CD4-positive, alpha-beta T cell treated with Interleukin-2 at 100 ng/mL for 4 hours (primary cell): ENCODE data around the gene ATP6V1C2.
"Not testable (repeated sequence)": the region's sequence is repeated elsewhere in the genome, so short reads cannot be mapped to it uniquely, and the experiment has no call there.

ENCODE experiments used
- DNase-seq: peaks from one replicate; pipeline ENCODE4 v3.0.0-alpha.2; 2020; ENCODE audit warnings: low spot score

The ATP6V1C2 gene

DNA sequence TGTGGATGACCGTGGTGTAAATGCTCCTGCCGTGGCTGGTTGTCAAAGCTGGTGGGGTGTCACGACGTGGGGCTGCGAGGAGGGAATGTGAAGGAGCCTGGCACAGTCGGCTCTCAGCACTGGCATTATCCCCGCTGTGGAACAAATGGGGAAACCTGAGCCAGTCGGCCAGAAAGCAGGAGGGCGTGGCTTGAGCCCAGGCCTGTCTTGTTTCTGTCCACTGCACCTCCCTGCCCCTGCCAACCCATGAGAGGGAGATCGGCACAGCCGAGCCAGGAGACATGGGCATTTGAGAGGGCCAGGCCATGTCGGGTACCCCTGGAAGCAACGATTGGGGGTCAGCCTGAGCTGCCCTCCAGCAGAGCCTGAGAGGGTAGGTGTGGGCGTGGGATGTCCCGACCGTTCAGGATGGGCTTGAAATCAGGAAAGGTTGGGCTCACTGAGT, 46.7 kb downstream of the ATP6V1C2 start:
- DNase-seq = no peak

DNA sequence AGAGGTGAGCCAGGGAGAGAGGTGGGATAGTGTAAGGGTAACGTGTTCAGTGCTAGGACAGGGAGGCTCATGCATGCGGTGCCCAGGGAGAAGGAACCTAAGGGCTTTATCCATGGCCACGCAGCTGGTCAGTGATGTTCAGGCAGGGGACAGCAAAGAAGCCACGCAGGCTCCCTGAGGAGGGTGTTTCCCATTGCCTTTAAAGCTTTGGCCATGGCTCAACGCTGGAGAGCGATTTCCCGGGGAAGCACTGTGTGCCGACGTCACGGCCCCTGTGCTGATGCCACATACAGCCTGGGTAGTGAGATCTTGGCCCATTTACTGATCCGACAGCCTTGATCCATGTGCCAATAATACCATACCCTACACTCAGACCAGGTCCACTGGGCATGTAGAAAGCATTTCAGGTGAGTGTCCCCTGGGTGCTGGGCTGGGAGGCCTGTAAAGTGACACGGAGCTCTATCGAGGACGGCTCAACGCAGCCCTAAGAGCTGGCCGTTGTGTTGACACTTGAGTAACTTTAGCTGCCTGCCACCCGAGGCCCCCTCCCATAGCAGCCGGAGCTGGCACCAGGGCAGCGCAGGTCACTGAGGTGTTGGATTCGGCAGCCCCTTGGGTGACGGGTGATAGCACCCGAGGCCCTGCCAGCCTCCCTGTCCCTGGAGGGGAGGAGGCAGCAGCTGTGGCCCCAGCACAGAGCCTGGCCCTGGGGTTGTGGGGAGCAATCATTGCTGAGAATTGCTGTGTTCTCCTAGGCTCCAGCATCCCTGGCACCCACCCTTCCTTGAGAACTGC, 49.7 kb downstream of the ATP6V1C2 start:
- DNase-seq = no peak

DNA sequence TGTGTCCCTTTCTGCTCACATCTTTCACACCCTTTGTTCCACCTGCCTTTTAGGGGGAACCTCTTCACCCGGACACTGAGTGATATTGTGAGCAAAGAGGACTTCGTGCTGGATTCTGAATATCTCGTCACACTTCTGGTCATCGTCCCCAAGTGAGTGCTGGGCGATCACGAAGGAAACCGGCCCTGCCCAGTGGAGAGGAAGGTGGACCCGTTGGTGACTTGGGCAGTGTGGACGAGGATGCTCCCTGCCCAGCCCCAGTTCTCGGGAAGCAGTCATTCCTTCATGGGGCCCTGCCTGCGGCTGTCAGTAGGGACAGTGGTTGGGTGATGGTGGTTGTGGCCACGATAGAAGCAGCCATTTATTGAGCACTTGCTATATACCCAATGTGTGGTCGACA, 50.4 kb downstream of the ATP6V1C2 start:
- no peak for DNase-seq

DNA sequence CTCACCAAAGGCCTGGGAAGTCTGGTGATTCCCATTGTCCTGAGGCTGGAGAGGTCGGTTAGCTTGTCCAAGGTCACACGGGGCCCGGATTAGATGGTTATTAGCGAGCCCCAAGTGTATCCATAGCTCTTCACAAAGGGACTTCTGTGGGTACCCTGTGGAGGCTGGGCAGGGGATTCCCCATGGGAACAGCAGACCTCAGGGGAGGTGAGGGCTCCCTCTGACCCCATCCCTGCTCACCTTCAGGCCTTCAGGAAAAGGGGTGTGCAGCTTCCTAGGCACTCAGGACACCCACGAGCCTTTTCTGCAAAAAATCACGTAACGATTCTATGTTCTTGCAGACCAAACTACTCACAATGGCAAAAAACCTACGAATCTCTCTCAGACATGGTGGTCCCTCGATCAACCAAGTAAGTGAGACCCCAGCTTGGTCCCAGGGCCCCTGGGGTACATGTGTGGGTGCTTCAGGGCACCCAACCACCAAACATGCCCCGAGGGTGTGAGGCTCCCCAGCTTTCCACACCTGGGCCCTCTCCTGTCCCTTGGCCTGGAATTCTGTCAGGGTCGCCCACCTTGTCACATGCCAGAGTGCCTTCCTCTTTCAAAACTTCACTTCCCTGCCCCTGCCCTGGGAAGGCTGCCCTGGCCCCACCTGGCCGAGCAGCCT, 50.9 kb downstream of the ATP6V1C2 start:
- DNase-seq = no peak

DNA sequence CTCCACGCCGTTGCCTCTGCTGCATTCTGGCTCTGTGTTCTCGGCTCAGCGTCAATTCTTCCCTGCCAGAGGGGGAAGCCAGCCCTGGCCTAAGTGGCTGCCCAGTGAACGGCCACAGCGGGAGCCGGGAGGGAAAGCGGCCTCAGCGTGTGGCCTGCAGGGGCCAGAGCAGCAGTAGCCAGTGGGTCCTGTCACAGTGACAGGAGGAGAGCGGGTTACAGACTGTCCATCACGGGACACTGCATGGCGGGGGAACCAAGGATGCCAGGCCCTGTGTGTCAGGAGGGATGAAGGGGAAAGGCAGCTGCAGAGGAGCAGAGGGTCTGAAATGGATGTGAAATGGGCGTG, 51.4 kb downstream of the ATP6V1C2 start:
- no peak for DNase-seq

DNA sequence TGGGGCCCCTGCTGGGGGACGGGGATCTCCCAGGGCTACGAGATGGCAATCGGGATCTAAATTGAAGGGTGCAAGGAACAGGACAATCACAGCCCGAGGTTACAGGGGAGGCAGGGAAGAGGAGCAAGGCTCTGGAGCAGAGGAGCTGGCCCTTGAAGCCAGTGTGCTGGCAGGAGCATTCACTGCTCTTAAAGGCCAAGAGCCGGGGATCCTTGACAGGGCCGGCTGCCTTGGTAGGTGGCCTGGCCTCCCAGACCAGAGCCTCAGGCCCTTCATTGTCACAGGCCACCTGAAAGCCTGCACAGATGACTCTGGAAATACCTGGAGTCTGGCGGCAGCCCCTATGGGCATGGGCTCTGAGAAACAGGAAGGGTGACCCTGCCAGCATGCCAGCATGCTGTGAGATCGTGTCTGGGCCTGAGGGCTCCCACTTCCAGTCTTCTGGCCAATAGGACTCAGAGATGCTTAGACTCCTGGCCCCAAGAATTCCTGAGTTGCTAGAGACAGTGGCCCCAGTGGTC, 52.5 kb downstream of the ATP6V1C2 start:
- no peak for DNase-seq

DNA sequence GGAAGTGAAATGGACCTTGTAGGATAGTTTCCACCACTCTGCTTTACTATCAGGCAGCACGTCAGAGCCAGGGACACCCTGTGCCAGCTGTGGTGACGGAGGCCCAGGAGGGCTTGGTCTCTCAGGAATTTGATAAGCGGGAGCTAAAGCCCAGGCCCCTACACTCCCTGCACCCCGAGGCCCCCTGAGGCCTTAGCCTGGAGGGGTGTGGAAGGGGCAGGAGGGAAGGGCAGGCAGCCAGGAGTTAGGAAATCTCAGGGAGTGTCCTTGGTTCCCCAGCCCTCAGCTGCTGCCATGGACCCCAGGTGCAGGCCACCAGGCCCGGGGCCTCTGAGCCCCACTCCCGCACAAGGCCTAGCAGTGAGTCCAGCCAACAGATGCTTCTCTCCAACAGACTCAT, 53.0 kb downstream of the ATP6V1C2 start:
- no peak for DNase-seq

DNA sequence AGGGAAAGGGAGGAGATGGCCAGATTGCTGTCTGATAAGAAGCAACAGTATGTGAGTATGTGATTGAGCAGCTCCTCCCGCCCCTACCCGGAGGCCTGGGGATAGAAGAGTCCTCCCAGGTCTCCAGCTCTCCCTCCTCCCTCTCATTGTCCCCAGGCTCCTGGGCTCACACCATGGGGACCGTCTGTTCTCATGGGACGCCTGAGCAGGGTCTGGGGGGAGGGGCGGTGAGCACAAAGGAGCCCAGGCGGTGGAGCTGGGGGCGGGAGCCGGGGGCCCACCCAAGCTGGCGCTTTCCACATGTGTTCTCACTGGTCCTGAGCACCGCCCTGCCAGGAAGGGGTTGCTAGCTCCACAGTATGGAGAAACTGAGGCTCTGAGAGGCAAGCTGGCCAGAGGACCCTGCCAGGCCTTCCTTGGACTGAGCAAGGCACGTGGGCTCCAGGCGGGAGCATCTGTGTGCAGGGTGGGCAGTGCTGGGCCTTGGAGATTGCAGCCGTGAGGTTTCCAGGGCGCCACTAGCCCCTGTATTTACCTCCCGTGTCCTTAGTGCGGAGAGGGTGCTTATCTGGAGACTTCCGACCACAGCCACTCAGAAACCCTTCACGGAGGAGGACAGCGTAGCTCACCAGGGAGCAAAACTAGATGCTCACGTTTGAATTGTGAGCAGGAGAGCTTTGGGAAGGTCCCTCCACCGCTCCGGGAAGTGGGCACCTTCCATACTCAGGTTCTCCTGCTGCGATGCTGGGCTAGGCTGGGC, 53.8 kb downstream of the ATP6V1C2 start:
- DNase-seq = no peak

DNA sequence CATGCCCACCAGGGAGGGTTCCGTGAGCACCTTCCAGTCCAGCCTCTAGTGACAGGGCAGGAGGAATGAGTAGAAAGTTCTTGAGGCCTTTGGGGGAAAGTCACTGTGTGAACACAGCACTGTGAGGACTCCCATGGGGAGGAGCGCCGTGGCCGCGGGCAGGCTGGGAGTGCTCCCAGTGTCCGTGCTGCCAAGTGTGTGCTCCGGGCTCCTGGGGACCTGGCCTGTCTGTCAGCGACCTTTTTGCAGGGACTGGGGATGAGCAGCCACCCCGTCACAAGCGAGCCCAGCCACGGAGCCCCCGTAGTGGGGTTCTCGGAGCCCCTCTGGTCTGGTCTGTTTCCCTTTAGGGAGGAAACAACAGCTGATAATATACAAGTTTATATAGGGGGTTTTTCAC, 54.4 kb downstream of the ATP6V1C2 start:
- no peak for DNase-seq

DNA sequence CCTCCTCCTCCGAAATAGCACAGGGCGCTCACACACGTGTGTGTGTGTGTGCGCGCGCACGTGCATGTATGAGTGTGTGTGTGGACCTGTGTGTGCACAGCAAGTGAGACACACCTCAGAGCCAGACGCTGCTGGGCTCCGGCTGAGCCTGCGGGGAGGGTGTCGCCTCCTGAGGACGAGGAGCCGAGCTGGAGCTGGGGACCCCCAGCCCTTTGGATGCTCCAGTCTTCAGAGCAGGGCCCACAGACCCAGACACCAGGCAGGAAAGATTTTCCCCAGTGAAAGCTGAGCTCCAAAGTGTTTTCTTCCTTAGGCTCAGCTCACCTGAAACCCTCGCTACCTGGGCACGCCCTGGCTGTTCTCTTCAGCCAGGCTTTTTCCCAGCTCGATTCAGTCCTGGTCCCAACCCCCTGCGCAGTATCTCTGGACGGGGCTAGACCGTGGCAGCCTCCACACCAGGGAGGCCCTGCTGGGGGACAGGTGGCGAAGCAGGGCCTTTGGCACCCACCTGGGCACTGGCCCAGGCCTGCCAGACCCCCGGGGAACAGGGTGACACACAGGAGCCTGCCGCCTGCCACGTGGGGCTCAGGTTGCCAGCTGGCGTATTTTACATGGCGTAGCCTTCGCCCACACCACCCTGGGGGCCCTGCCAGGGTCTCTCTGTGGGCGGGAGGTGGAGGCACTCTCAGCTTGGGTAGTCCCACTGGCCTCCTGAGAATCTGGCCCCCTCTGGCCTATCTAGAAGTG, 55.0 kb downstream of the ATP6V1C2 start:
- no peak for DNase-seq

DNA sequence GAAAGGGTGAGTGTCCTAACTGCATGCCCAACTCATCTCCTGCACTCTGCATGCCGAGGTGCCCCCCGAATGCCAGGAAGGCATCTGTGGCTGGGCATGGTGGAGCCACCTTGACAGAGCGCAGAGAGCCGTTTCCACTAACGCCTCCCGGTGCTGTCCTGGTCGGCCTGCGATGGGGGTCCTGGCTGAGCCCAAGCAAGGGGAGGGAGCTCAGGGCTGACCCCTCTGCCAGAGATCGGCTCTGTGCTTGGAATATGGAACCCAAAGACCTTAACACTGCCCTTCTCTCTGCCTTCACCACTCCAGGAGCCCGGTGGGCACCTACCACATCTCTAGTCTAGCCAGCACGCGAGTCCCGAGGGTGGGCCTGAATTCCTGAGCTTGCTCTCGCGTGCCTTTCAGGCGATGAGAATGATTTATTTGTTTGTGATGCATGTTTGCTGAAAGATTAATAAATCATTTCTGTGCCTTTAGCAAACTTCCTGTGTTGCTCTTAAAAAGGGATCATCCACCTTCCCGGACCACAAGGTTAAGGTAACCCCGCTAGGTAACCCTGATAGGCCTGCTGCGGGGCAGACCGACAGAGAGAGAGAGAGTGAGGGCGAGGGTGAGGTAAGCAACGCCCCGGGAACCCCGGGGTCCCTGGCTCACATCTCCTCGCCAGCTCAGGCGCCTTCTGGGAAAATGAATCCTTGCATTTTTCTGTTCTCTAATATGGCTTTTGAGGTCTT, 55.8 kb downstream of the ATP6V1C2 start:
- DNase-seq = no peak

DNA sequence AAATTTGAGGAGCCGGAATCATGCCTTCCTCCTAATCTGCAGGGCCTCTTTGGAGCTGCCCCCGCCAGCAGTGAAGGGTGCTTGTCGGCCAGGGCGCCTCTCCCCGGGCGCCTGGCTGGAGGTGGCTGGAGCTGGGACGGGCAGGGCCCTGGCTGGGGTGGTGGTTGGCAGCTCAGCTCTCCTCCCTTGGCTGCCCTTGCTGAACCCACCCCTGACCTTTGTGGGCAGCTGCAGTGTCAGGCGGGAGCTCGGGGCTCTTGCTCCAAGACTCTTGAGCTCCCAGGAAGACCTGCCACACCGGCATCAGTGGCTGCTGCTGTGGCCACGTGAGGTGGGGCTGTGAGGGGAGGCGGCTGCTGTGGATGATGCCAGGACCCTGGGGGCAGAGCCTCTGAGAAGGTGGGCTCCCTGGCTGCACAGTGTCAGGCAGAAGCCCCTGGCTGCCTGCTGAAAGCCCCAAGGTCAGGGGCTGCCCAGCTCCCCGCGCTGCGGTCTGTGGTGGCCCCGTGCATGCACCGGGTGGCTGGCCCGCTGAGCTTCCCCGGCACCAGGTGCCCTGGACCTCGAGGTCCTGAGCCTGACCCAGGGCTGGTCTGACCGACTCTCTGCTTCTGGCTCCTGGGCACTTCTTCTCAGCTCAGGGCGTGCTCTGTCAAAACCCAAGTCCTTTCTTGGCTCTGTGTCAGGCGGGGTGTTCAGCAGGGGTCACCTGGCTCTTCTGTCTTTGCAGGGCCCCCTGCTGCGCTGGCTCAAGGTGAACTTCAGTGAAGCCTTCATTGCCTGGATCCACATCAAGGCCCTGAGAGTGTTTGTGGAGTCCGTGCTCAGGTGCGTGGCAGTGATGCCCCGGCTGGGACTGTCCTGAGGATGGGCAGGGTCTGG, 56.7 kb downstream of the ATP6V1C2 start:
- no peak for DNase-seq

DNA sequence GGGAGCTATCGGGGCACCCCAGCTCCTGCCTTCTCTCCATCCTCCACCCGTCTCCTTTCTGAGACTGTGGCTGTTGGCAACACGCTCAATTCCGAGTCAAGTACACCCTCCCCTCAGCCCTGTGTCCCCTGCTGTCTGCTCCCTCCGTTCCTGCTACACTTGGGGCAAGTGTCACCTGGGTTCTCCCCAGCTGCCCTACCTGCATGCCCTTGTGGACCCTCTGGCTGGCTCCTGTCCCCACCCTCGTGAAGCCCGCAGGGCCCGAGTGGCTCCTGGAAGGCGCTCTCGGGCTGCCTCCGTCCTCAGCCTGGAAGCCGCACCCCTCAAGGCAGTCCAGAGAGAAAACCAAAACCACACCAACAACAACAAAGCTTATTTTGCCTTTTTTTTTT, 57.3 kb downstream of the ATP6V1C2 start:
- DNase-seq = no peak

DNA sequence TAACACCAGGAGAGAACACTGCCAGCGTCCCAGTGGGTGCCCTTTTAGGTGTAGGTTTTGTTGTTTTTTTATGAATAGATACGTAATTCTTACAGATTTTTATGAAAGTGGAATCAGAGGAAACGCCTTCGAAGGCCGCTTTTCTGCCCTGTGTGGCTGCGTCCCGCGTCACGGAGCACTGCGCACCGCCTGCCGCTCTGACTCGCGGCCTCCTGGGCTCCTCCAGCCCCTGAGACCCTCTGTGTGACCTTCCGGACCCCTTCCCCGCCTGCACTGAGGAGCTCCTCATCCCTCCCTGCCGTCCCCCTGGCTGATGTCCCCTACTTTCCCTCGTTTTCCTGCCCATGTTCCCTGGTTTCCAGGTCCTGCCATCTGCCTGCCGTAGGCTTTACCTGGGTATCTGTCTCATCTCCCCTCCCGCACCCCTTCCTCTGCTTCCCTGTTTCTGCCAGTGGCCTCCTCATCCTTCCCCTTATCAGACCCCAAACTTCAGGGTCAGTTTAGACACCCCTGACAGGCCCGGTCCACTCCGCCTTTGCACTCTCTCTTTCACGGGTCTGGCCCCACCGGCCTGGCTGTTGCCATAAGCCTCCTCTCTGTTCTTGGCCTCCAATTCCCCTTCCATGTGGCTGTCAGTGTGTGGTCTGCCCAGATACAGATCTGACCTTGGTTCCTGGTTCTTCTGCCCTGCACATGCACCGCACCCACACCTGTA, 58.5 kb downstream of the ATP6V1C2 start:
- no peak for DNase-seq

DNA sequence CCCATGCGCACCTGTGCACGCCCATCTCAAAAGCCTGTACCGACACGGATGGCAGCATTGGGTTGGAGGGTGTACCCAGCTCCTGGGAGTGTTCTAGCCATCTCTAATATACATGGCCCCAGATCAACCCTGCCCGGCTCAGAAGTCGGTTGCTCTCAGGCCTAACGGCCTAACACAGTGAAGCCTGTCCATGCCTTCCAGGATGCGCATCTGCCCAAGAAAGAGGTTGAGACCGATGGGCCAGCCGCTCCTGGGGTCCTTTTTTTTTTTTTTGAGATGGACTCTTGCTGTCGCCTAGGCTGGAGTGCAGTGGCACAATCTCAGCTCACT, 59.0 kb downstream of the ATP6V1C2 start:
- no peak for DNase-seq

DNA sequence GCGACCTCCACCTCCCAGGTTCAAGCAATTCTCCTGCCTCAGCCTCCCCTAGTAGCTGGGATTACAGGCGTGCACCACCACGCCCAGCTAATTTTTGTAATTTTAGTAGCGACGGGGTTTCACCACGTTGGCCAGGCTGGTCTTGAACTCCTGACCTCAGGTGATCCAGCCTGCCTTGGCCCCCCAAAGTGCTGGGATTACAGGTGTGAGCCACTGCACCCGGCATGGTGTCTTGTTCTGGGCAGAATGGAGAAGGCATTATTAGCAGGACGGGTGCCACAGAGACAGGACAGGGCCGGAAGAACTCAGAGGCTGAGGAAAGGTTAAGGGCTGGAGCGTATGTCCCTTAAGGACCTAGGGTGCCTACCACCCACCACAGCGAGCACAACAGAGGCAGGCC, 59.4 kb downstream of the ATP6V1C2 start:
- not testable (repeated sequence) for DNase-seq

DNA sequence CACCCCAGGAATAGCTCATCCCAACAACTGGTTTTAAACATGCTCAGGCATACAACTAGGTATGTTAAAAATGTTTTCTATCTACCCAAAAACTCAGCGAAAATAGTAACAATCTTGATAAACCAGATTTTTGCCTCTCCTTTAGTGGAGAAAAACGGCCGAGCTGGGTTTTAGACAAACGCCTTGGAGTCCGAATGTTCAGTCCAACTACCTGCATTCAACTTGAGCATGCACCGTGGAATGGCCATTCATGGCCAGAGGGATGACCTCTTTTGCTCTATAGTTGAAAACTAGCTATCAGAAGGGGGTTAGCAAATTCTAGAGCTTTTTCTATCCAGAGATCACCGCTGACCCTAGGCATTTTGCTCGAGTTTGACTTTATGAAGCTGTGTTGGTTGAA, 60.3 kb downstream of the ATP6V1C2 start:
- DNase-seq = no peak

DNA sequence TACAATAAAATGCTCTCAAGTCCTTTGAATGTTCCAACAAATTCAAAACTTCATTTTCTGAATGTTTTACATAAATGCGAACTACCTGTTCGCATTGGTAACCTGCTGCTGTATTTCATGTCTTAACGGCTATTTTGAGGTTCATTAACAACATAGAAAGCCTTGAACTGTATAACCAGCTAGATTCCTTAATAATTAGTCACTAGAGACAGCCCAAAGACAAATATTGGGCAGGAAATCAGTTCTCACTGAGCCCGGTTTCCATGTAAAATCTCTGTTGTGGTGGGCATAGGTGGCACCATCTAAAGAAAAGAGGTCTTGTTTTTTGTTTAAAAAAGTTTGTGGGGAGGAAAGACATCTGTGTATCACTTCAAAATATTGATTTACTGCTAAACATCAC, 62.0 kb downstream of the ATP6V1C2 start:
- DNase-seq = no peak

DNA sequence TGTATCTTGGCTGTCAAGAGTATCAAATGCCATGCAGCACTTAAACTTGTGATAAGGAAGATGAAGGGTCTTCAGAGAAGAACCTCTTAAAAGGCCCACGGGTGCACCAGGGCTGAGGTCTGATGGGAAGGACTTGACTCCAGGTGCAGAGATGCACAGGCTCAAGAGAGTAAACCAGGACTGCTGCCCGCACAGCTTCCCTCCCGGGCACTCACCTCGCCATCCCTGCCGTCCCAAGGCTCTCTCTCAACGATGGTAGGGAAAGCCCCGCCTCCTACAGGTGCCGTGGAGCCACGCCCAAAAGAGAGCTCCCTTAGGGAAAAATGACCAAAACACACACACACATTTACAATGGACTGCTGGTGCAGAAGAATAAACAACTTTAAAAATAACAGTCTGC, 63.3 kb downstream of the ATP6V1C2 start:
- no peak for DNase-seq

DNA sequence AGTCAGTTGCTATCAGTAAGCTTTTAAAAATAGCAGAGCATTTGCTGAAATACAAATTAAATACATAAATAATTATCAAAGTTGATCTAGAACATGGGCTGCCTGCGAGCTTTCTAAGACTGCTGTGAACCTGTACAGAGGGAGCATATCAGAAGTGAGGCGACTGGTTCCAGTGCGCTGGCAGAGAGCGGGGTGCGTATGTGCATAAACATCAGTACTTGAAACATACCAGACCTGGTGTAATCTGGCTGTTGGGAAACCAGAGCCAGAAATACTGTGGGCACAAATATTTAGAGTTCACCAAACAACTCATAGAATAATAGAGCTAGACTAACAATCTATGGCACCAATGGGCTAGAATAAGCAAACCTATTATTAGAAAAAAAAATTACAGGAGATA, 63.8 kb downstream of the ATP6V1C2 start:
- no peak for DNase-seq
